T follicular helper cell (primary cell): Measurements from ENCODE around the gene TBL1X.
"Not testable (repeated sequence)": the region's sequence is repeated elsewhere in the genome, so short reads cannot be mapped to it uniquely, and the experiment has no call there.

Experiments
- DNase-seq: peaks from one replicate; pipeline ENCODE4 v3.0.0-alpha.2; 2020; ENCODE audit warnings: low read depth

Gene TBL1X

GRCh38 chrX:9765737-9766097 lies 300.9 kb downstream of the TBL1X start, which contains the start of gene GPR143:
TSS of gene GPR143 (minus strand) at chrX:9765847. CDS start at chrX:9765817, 30 bp downstream.
- no peak for DNase-seq

GRCh38 chrX:9767375-9767774 lies 302.5 kb downstream of the TBL1X start:
- DNase-seq, result no peak

GRCh38 chrX:9768321-9768839 lies 303.5 kb downstream of the TBL1X start:
- DNase-seq, result not testable (repeated sequence)

GRCh38 chrX:9770319-9770718 lies 305.5 kb downstream of the TBL1X start:
- DNase-seq, result no peak

- DNase-seq, result no peak
These were observed 308.1 kb downstream of the TBL1X start for GRCh38 chrX:9772943-9773342.

GRCh38 chrX:9775930-9776329 lies 311.1 kb downstream of the TBL1X start:
- DNase-seq, result no peak

- DNase-seq, result no peak
These were observed 317.1 kb downstream of the TBL1X start for GRCh38 chrX:9781941-9782340.

- no peak for DNase-seq
These were observed 319.5 kb downstream of the TBL1X start for GRCh38 chrX:9784332-9784731.

- no peak for DNase-seq
These were observed 320.5 kb downstream of the TBL1X start for GRCh38 chrX:9785254-9785943.

GRCh38 chrX:9785944-9786797 lies 321.3 kb downstream of the TBL1X start, which contains the start of gene SHROOM2:
TSS of gene SHROOM2 (plus strand) at chrX:9786429. CDS start at chrX:9786546, 117 bp downstream.
- no peak for DNase-seq

- no peak for DNase-seq
These were observed 322.2 kb downstream of the TBL1X start for GRCh38 chrX:9786798-9787635.

GRCh38 chrX:9788911-9789310 lies 324.1 kb downstream of the TBL1X start:
- DNase-seq, result no peak

GRCh38 chrX:9789555-9789954 lies 324.7 kb downstream of the TBL1X start:
- DNase-seq, result no peak
